ENCODE results near the gene TRIM44. TPM values are rescaled to one million over a fixed set of nuclear protein-coding genes. Genes with fewer than 3 reads are reported as not detected.
A peak's percentile ranks its signal among the peaks of the same experiment; 100 is the strongest.

Gene TRIM44
- polyA plus RNA-seq, 4 donors, result 8.9 to 35.4 (median 12.8) TPM

DNA sequence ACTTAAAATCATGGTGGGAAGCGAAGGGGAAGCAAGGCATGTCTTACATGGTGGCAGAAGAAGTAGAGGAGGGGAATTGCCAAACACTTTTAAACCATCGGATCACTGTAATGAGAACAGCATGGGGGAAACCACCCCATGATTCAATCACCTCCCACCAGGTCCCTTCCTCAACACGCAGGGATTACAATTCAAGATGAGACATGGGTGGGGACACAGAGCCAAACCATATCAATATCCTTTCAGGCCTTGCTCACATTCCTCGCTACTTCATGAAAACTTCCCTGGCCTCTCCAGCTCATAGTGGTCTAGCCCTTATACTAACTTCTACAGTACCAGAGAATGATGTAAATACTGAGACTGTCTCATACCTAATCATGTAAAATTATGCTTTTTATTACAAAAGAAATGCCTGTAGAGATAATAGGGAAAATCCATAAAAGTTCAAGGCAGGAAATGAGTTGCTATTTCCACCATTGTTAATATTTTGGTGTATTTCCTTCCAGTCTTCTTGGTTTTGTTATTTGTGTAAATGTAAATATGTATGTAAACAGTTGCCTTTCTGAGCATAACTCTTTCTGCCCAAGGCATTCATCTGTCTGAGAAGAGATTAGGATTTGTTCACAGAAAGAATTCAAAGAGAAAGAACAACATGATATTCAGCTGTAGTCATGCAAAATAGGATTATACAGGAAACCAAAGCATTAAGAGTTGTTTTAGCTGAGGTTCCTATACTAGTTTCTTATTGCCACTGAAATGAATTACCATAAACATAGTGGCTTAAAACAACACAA is 177.0 kb downstream of the TRIM44 start:
- WGBS, 3 donors, result 87 to 96% (median 92%) methylated on average over 4 of the region's 4 CpGs

DNA sequence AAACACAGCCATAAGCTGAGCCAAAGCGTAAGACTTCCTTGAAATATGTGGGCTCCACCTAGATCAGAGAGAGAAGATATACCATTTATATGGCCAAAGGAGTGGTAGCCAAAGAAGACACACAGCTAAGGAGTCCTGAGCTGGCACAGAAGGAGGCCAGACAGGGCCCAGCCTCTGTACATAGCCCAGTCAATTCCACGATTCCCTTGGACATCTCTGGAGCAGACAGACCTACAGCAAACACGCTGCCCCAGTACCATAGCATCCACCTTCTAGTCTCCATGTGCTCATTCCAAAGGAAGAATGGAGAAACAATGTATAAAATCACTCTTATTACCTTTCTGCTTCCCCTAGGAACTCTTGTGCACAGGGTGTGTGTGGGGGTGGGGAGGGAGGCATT is 179.2 kb downstream of the TRIM44 start:
- H3K27me3 ChIP-seq (ENCODE audit: control insufficient read depth in 3 of 3, insufficient read depth in 3 of 3, low read length in 3 of 3), result no peaks in the 10 kb centered on the region
- peaks cover 0 to 4% of the 10 kb centered on the region in 2 donors for H3K9me3 ChIP-seq (ENCODE audit: control insufficient read depth in 2 of 2, insufficient read depth in 1 of 2, low read depth in 1 of 2, low read length in 1 of 2)
- H3K4me3 ChIP-seq (ENCODE audit: low read depth in 1 of 3, low read length in 3 of 3), result no peak overlapping the region
- H3K27ac ChIP-seq (ENCODE audit: low read depth in 1 of 3, low read length in 2 of 3), result no peak overlapping the region
- FAIRE-seq, result no peak
- DNase-seq, result no peak
- WGBS, 3 donors, result 31 to 75% (median 59%) methylated on average over 3 of the region's 3 CpGs
- H3K36me3 ChIP-seq (ENCODE audit: control insufficient read depth in 3 of 3, insufficient read depth in 2 of 3, low read depth in 1 of 3, low read length in 3 of 3), result no peaks in the 10 kb centered on the region
- peaks cover 0 to 7% (median 4%) of the 10 kb centered on the region in 3 donors for H3K4me1 ChIP-seq (ENCODE audit: control insufficient read depth in 3 of 3, insufficient read depth in 2 of 3, low read depth in 1 of 3, low read length in 2 of 3)

More for the DNA sequence above, 177.0 kb downstream of the TRIM44 start:
- Histone ChIP-seq H3K4me3 (ENCODE audit: low read depth in 1 of 3, low read length in 3 of 3) (no peak overlapping the region), H3K27ac (ENCODE audit: low read depth in 1 of 3, low read length in 2 of 3) (no peak overlapping the region), H3K27me3 (ENCODE audit: control insufficient read depth in 3 of 3, insufficient read depth in 3 of 3, low read length in 3 of 3) (no peaks in the 10 kb centered on the region), H3K4me1 (ENCODE audit: control insufficient read depth in 3 of 3, insufficient read depth in 2 of 3, low read depth in 1 of 3, low read length in 2 of 3) (peaks cover 0 to 7% (median 0%) of the 10 kb centered on the region in 3 donors), H3K36me3 (ENCODE audit: control insufficient read depth in 3 of 3, insufficient read depth in 2 of 3, low read depth in 1 of 3, low read length in 3 of 3) (no peaks in the 10 kb centered on the region), H3K9me3 (ENCODE audit: control insufficient read depth in 2 of 2, insufficient read depth in 1 of 2, low read depth in 1 of 2, low read length in 1 of 2) (peaks cover 0 to 4% of the 10 kb centered on the region in 2 donors)
- DNase-seq (no peak), FAIRE-seq (no peak)

DNA sequence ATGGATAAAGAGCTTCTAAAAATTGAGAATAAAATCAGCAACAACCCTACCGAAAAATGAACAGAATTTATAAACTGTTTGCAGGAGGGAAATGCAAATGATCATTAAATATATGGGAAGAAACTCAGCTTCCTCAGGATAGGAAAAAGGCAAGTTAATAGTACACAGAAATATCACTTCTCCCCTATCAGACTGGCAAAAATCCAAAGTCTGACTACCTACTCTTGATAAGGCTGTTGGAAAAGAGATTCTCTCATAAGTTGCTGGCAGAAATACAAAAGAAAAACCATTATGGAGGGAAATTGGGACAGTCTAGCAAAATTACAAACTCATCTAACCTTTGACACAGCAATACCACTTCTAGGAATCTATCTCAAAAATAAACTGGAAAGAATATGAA is 180.4 kb downstream of the TRIM44 start:
- Histone ChIP-seq H3K27me3 (ENCODE audit: control insufficient read depth in 3 of 3, insufficient read depth in 3 of 3, low read length in 3 of 3) (no peaks in the 10 kb centered on the region), H3K9me3 (ENCODE audit: control insufficient read depth in 2 of 2, insufficient read depth in 1 of 2, low read depth in 1 of 2, low read length in 1 of 2) (peaks cover 0 to 4% of the 10 kb centered on the region in 2 donors), H3K4me3 (ENCODE audit: low read depth in 1 of 3, low read length in 3 of 3) (no peak overlapping the region), H3K36me3 (ENCODE audit: control insufficient read depth in 3 of 3, insufficient read depth in 2 of 3, low read depth in 1 of 3, low read length in 3 of 3) (no peaks in the 10 kb centered on the region), H3K27ac (ENCODE audit: low read depth in 1 of 3, low read length in 2 of 3) (no peak overlapping the region), H3K4me1 (ENCODE audit: control insufficient read depth in 3 of 3, insufficient read depth in 2 of 3, low read depth in 1 of 3, low read length in 2 of 3) (peaks cover 0 to 7% (median 4%) of the 10 kb centered on the region in 3 donors)
- DNase-seq (peak; percentile 45 to 72), FAIRE-seq (no peak)
- 0% methylated on average over 1 of the region's 1 CpG for WGBS, 3 donors

DNA sequence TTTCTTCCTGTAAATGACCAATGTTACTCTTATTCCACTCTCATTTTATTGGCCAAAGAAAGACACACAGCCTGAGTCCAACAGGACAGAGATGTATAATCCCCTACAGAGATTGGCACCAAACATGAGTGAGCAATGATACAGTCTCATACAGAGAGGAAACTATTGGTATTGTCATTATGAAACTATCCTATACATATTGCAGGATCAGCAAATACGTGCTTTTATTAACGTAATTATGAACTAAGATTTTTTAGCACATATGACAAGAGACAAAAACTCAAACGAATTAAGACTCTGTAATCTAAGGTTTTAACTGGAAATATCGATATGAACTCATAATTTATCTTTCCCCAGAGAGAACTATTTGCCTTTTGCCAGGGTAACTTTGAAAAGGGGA is 182.0 kb downstream of the TRIM44 start:
- FAIRE-seq, result no peak

DNA sequence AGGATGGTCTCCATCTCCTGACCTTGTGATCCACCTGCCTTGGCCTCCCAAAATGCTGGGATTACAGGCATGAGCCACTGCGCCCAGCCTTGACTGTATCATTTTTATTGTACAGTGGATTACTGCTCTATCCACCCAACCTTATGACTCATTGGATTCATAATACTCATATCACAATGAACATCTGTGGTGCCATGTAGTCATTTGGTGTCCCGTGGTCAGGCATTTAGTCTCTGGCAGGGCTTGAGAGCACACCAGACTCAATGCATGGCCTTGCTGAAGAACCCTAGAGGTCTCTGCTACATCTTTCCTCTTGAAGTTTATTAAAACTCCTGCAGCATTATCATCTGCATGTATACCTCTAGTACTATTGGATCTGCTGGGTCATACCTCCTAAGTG is 183.3 kb downstream of the TRIM44 start:
- Histone ChIP-seq H3K4me3 (ENCODE audit: low read depth in 1 of 3, low read length in 3 of 3) (no peak overlapping the region), H3K27me3 (ENCODE audit: control insufficient read depth in 3 of 3, insufficient read depth in 3 of 3, low read length in 3 of 3) (no peaks in the 10 kb centered on the region), H3K9me3 (ENCODE audit: control insufficient read depth in 2 of 2, insufficient read depth in 1 of 2, low read depth in 1 of 2, low read length in 1 of 2) (no peaks in the 10 kb centered on the region), H3K27ac (ENCODE audit: low read depth in 1 of 3, low read length in 2 of 3) (no peak overlapping the region), H3K36me3 (ENCODE audit: control insufficient read depth in 3 of 3, insufficient read depth in 2 of 3, low read depth in 1 of 3, low read length in 3 of 3) (no peaks in the 10 kb centered on the region), H3K4me1 (ENCODE audit: control insufficient read depth in 3 of 3, insufficient read depth in 2 of 3, low read depth in 1 of 3, low read length in 2 of 3) (peaks cover 0 to 7% (median 4%) of the 10 kb centered on the region in 3 donors)
- FAIRE-seq (no peak), DNase-seq (peak in 1 of 2 donors; percentile 58)
- 44 to 75% (median 47%) methylated on average over 2 of the region's 2 CpGs for WGBS, 3 donors

More for the DNA sequence above, 182.0 kb downstream of the TRIM44 start:
- Histone ChIP-seq H3K36me3 (ENCODE audit: control insufficient read depth in 3 of 3, insufficient read depth in 2 of 3, low read depth in 1 of 3, low read length in 3 of 3) (no peaks in the 10 kb centered on the region), H3K27me3 (ENCODE audit: control insufficient read depth in 3 of 3, insufficient read depth in 3 of 3, low read length in 3 of 3) (no peaks in the 10 kb centered on the region), H3K27ac (ENCODE audit: low read depth in 1 of 3, low read length in 2 of 3) (no peak overlapping the region), H3K4me3 (ENCODE audit: low read depth in 1 of 3, low read length in 3 of 3) (no peak overlapping the region), H3K9me3 (ENCODE audit: control insufficient read depth in 2 of 2, insufficient read depth in 1 of 2, low read depth in 1 of 2, low read length in 1 of 2) (peaks cover 0 to 4% of the 10 kb centered on the region in 2 donors), H3K4me1 (ENCODE audit: control insufficient read depth in 3 of 3, insufficient read depth in 2 of 3, low read depth in 1 of 3, low read length in 2 of 3) (peaks cover 0 to 7% (median 4%) of the 10 kb centered on the region in 3 donors)
- DNase-seq, result peak in 1 of 2 donors; percentile 15
- WGBS, 3 donors, result 12 to 39% (median 31%) methylated on average over 4 of the region's 4 CpGs

DNA sequence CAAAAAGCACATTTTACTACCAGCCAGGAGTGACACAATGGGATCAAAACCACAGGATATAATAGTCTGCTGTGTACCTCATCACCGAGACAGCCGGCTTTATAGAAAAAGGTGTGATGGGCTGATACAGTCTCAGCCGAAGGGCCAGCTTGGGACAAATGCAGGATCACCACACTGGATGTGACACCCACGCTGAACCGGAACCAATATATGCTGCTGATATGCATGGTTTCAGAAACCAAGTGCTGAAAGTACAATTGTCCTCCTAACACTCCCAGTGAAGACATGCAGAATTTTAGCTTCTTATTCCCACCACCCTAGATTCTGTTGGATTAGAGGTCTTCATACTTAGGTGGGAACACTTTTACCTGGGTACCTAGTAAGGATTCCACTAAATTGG is 184.3 kb downstream of the TRIM44 start:
- FAIRE-seq (no peak), DNase-seq (no peak)
- peaks cover 0 to 7% (median 4%) of the 10 kb centered on the region in 3 donors for H3K4me1 ChIP-seq (ENCODE audit: control insufficient read depth in 3 of 3, insufficient read depth in 2 of 3, low read depth in 1 of 3, low read length in 2 of 3)
- no peaks in the 10 kb centered on the region for H3K27me3 ChIP-seq (ENCODE audit: control insufficient read depth in 3 of 3, insufficient read depth in 3 of 3, low read length in 3 of 3)
- H3K9me3 ChIP-seq (ENCODE audit: control insufficient read depth in 2 of 2, insufficient read depth in 1 of 2, low read depth in 1 of 2, low read length in 1 of 2), result no peaks in the 10 kb centered on the region
- H3K4me3 ChIP-seq (ENCODE audit: low read depth in 1 of 3, low read length in 3 of 3), result no peak overlapping the region
- no peaks in the 10 kb centered on the region for H3K36me3 ChIP-seq (ENCODE audit: control insufficient read depth in 3 of 3, insufficient read depth in 2 of 3, low read depth in 1 of 3, low read length in 3 of 3)
- no peak overlapping the region for H3K27ac ChIP-seq (ENCODE audit: low read depth in 1 of 3, low read length in 2 of 3)
- 93 to 98% (median 93%) methylated on average over 5 of the region's 5 CpGs for WGBS, 3 donors

DNA sequence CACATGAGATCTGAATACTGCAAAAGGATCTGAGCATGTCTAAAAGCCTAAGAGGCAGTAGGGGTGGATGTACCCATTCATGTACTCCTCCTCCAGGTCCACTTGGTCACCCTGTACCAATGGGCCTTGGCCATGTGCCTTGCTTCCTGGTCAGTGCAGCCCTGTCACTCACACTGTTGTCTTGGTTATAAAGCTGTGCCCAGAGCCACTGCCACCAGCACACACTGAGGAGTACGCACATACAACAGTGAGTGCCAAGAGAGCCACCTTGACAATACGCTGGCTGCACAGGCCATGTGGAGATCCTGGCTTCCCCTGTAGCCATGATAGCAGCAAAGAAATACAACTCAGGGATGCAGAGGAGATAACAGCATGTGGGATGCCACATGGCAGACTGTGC is 184.9 kb downstream of the TRIM44 start:
- 68 to 75% (median 71%) methylated on average over 2 of the region's 2 CpGs for WGBS, 3 donors
- Histone ChIP-seq H3K9me3 (ENCODE audit: control insufficient read depth in 2 of 2, insufficient read depth in 1 of 2, low read depth in 1 of 2, low read length in 1 of 2) (no peaks in the 10 kb centered on the region), H3K27me3 (ENCODE audit: control insufficient read depth in 3 of 3, insufficient read depth in 3 of 3, low read length in 3 of 3) (no peaks in the 10 kb centered on the region), H3K4me1 (ENCODE audit: control insufficient read depth in 3 of 3, insufficient read depth in 2 of 3, low read depth in 1 of 3, low read length in 2 of 3) (peaks cover 0 to 6% (median 4%) of the 10 kb centered on the region in 3 donors), H3K4me3 (ENCODE audit: low read depth in 1 of 3, low read length in 3 of 3) (no peak overlapping the region), H3K27ac (ENCODE audit: low read depth in 1 of 3, low read length in 2 of 3) (no peak overlapping the region), H3K36me3 (ENCODE audit: control insufficient read depth in 3 of 3, insufficient read depth in 2 of 3, low read depth in 1 of 3, low read length in 3 of 3) (no peaks in the 10 kb centered on the region)
- FAIRE-seq (no peak), DNase-seq (no peak)

DNA sequence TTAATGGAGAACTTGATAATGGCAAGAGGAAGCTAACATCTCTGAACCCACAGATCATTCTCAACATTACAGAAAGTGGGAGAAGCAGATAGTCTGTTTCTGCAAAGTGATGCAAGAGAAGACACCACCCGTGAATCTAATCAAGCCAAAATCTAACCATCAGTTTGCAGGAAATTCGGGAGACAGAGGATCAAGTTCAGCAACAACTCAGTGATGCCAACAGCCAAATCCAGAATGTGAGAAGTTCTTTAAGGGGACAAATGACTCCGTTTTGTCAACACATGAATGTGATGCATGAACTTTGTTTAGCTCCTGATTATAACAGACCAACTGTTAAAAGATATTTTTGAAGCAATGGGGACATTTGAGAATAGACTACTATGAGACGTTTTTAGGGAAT is 186.0 kb downstream of the TRIM44 start:
- H3K27me3 ChIP-seq (ENCODE audit: control insufficient read depth in 3 of 3, insufficient read depth in 3 of 3, low read length in 3 of 3), result no peaks in the 10 kb centered on the region
- peaks cover 0 to 4% (median 3%) of the 10 kb centered on the region in 3 donors for H3K4me1 ChIP-seq (ENCODE audit: control insufficient read depth in 3 of 3, insufficient read depth in 2 of 3, low read depth in 1 of 3, low read length in 2 of 3)
- no peaks in the 10 kb centered on the region for H3K9me3 ChIP-seq (ENCODE audit: control insufficient read depth in 2 of 2, insufficient read depth in 1 of 2, low read depth in 1 of 2, low read length in 1 of 2)
- 57 to 70% (median 61%) methylated on average over 4 of the region's 4 CpGs for WGBS, 3 donors
- no peak for DNase-seq
- no peak for FAIRE-seq
- H3K36me3 ChIP-seq (ENCODE audit: control insufficient read depth in 3 of 3, insufficient read depth in 2 of 3, low read depth in 1 of 3, low read length in 3 of 3), result no peaks in the 10 kb centered on the region
- no peak overlapping the region for H3K4me3 ChIP-seq (ENCODE audit: low read depth in 1 of 3, low read length in 3 of 3)
- no peak overlapping the region for H3K27ac ChIP-seq (ENCODE audit: low read depth in 1 of 3, low read length in 2 of 3)

Measured in small intestine (tissue), 7 donors.